ENCODE results near the gene TMEM132D.

The TMEM132D gene

DNA sequence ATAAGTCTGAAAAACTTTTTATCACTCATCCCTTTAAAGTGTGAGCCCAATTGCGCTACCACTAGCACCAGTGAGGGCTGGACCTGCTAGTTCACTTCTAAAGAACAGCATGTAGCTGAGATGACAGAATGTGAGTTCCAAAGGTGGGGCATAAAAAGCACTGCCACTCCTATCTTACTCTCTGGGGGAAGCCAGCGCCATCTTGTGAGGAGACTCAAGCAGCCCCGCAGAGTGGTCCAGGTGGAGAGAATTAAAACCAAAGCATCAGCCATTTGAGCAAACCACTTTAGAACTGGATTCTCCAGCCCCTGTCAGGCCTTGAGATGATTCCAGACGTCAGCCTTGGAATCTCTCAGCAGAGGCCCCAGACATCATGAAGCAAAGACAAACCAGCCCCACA, 39.9 kb downstream of the TMEM132D start:
- no peak overlapping the region for H3K4me2 ChIP-seq
- H3K9ac ChIP-seq: no peak overlapping the region
- H3K79me2 ChIP-seq (ENCODE audit: insufficient read depth, low read depth): no peaks in the 10 kb centered on the region
- H3K36me3 ChIP-seq (ENCODE audit: insufficient read depth): no peaks in the 10 kb centered on the region
- H3K4me1 ChIP-seq (ENCODE audit: low read depth, poor library complexity, severe bottlenecking): no peaks in the 10 kb centered on the region
- no peaks in the 10 kb centered on the region for H3K27me3 ChIP-seq (ENCODE audit: insufficient read depth, low read depth)
- H4K20me1 ChIP-seq (ENCODE audit: insufficient read depth): no peaks in the 10 kb centered on the region
- no peak overlapping the region for H3K27ac ChIP-seq
- H3K4me3 ChIP-seq (IDR thresholded peaks at IDR 0.05; ENCODE audit: insufficient read depth, low read depth, low read length): no peak overlapping the region
- no peak overlapping the region for H2AFZ ChIP-seq (ENCODE audit: low read depth)
- TF ChIP-seq, protein P1, sequence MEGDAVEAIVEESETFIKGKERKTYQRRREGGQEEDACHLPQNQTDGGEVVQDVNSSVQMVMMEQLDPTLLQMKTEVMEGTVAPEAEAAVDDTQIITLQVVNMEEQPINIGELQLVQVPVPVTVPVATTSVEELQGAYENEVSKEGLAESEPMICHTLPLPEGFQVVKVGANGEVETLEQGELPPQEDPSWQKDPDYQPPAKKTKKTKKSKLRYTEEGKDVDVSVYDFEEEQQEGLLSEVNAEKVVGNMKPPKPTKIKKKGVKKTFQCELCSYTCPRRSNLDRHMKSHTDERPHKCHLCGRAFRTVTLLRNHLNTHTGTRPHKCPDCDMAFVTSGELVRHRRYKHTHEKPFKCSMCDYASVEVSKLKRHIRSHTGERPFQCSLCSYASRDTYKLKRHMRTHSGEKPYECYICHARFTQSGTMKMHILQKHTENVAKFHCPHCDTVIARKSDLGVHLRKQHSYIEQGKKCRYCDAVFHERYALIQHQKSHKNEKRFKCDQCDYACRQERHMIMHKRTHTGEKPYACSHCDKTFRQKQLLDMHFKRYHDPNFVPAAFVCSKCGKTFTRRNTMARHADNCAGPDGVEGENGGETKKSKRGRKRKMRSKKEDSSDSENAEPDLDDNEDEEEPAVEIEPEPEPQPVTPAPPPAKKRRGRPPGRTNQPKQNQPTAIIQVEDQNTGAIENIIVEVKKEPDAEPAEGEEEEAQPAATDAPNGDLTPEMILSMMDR (conservative IDR thresholded peaks at IDR 0.05; ENCODE audit: low read depth, low read length): no peak

DNA sequence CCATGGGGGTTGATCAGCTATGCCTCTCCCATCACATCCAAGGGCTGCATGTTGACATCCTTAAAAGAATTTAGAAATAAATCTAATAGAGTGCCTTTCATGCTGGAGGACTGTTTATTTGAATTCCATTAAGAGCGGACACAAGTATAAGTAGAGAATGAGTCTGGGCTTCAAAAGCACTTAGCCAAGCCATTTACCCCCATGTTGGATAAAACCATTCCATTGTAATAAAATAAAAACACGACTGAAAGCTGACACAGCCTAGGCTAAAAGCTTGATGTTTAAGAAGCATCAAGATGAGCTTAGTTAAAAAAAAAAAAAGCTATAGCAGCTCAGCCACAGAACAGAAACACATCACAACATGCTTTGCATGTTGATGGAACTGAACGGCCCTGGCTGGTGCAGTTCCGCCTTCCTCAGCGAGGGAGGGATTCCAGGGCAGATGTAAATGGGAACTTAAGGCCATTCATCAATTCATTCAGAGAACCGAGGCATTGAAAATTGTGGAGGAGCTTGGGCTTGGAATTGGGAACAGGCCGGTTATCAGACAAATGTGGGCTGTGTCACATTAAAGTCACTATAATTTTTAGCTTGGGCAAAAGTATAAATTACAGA, 41.2 kb downstream of the TMEM132D start:
- Histone ChIP-seq H3K36me3 (ENCODE audit: insufficient read depth) (no peaks in the 10 kb centered on the region), H3K79me2 (ENCODE audit: insufficient read depth, low read depth) (no peaks in the 10 kb centered on the region), H3K27me3 (ENCODE audit: insufficient read depth, low read depth) (no peaks in the 10 kb centered on the region), H3K27ac (no peak overlapping the region), H2AFZ (ENCODE audit: low read depth) (no peak overlapping the region), H3K4me2 (no peak overlapping the region), H3K4me3 (IDR thresholded peaks at IDR 0.05; ENCODE audit: insufficient read depth, low read depth, low read length) (no peak overlapping the region), H3K9ac (no peak overlapping the region), H3K4me1 (ENCODE audit: low read depth, poor library complexity, severe bottlenecking) (no peaks in the 10 kb centered on the region), H4K20me1 (ENCODE audit: insufficient read depth) (no peaks in the 10 kb centered on the region)
- TF ChIP-seq, protein P1 (conservative IDR thresholded peaks at IDR 0.05; ENCODE audit: low read depth, low read length): no peak

DNA sequence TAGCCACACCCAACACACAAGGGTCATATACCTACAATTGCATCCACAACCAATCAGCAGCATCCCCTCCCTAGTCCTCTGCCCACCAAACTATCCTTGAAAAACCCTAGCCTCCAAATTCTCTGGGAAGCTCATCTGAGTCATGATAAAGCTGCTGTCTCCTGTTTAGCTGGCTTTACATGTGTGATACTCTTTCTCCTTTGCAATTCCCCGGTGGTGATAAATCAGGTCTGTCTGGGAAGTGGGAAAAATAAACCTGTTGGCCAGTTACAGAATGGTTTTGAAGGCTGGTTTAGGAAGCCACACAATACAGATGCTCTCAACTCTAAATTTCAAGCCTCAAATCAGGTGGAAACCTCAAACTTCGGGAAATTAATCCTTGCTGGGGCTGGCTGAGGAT, 41.9 kb downstream of the TMEM132D start:
- H3K79me2 ChIP-seq (ENCODE audit: insufficient read depth, low read depth): no peaks in the 10 kb centered on the region
- no peak overlapping the region for H3K27ac ChIP-seq
- no peak overlapping the region for H3K4me3 ChIP-seq (IDR thresholded peaks at IDR 0.05; ENCODE audit: insufficient read depth, low read depth, low read length)
- no peak overlapping the region for H2AFZ ChIP-seq (ENCODE audit: low read depth)
- TF ChIP-seq, protein P1 (conservative IDR thresholded peaks at IDR 0.05; ENCODE audit: low read depth, low read length): no peak
- H3K4me1 ChIP-seq (ENCODE audit: low read depth, poor library complexity, severe bottlenecking): no peaks in the 10 kb centered on the region
- no peaks in the 10 kb centered on the region for H4K20me1 ChIP-seq (ENCODE audit: insufficient read depth)
- no peaks in the 10 kb centered on the region for H3K36me3 ChIP-seq (ENCODE audit: insufficient read depth)
- H3K9ac ChIP-seq: no peak overlapping the region
- H3K4me2 ChIP-seq: no peak overlapping the region
- H3K27me3 ChIP-seq (ENCODE audit: insufficient read depth, low read depth): no peaks in the 10 kb centered on the region

- H3K4me2 ChIP-seq: no peak overlapping the region
- H3K4me1 ChIP-seq (ENCODE audit: low read depth, poor library complexity, severe bottlenecking): no peaks in the 10 kb centered on the region
- no peak overlapping the region for H3K4me3 ChIP-seq (IDR thresholded peaks at IDR 0.05; ENCODE audit: insufficient read depth, low read depth, low read length)
- H3K36me3 ChIP-seq (ENCODE audit: insufficient read depth): no peaks in the 10 kb centered on the region
- no peaks in the 10 kb centered on the region for H3K79me2 ChIP-seq (ENCODE audit: insufficient read depth, low read depth)
- TF ChIP-seq, protein P1 (conservative IDR thresholded peaks at IDR 0.05; ENCODE audit: low read depth, low read length): no peak
- no peaks in the 10 kb centered on the region for H3K27me3 ChIP-seq (ENCODE audit: insufficient read depth, low read depth)
- H4K20me1 ChIP-seq (ENCODE audit: insufficient read depth): no peaks in the 10 kb centered on the region
- no peak overlapping the region for H2AFZ ChIP-seq (ENCODE audit: low read depth)
- H3K27ac ChIP-seq: no peak overlapping the region
- no peak overlapping the region for H3K9ac ChIP-seq
Measured at GRCh38 chr12:129854591-129854990, 49.2 kb downstream of the TMEM132D start.
